C4-2B (cell line): Measurements from ENCODE around the gene B4GALT5.
"Not testable (repeated sequence)": the region's sequence is repeated elsewhere in the genome, so short reads cannot be mapped to it uniquely, and the experiment has no call there.

ENCODE experiments used
- H3K27ac ChIP-seq: fragments of 450-650 bp; 2 replicates; pipeline ENCODE4 v1.5.1; 2017
- ZFX ChIP-seq: fragments of 450-650 bp; IDR thresholded peaks from 2 replicates; pipeline ENCODE4 v1.6.1; 2017
- TF ChIP-seq, protein P1 (sequence below): fragments of 450-650 bp; conservative IDR thresholded peaks from 2 replicates; pipeline ENCODE4 v1.5.1; 2017; ENCODE audit warnings: mild to moderate bottlenecking

Gene B4GALT5, protein sequence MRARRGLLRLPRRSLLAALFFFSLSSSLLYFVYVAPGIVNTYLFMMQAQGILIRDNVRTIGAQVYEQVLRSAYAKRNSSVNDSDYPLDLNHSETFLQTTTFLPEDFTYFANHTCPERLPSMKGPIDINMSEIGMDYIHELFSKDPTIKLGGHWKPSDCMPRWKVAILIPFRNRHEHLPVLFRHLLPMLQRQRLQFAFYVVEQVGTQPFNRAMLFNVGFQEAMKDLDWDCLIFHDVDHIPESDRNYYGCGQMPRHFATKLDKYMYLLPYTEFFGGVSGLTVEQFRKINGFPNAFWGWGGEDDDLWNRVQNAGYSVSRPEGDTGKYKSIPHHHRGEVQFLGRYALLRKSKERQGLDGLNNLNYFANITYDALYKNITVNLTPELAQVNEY

DNA sequence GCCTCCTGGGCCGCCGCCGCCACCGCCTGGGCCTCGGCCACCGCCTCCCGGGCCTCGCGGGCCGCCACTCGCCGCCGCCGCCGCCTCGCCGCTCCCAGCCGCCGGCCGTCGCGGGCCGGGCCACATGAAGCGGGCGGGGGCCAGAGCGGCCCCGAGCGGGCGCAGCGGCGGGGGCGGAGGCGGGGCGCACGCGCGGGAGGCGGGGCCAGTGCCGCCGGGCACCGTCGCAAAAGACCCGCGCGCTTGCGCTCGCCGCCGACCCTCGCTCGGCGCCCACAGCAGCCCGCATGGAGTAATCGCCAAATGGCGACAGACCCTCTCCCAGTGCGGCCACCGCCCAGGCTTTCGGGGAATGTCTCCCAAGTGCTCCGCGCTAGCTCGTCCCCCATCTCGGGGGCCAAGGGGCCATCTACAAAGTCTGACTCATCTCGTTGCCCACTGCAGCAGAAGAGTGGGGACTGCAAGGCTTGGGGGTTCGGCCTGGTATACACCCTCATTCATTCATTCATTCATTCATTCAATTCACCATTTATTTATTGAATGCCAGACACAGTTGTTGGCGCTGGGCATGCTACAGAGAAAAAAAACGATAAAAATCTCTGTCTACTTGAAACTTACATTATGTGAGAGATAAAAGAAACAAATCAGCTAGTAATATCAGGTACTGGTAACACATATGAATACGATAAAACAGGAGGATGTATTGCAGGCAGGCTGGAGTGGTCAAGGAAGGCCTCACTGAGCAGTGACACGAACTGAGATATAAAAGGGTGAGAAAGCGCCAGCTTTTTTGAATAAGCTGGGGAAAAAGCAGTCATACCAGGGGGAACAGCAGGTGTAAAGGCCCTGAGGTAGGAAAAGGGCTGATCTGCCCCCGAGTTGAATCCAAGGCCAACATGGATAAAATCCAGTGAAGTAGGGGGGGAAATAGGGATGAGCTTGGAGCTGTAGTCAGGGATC lies at the start of gene B4GALT5:
Gene B4GALT5 (minus strand): TSS at position 126 of the 960 bp plus-strand sequence. CDS start 188 bp downstream, outside the sequence.
- peak; percentile 69; the same call in 1 of the 2 replicates for TF ChIP-seq ZFX
- TF ChIP-seq, protein P1, sequence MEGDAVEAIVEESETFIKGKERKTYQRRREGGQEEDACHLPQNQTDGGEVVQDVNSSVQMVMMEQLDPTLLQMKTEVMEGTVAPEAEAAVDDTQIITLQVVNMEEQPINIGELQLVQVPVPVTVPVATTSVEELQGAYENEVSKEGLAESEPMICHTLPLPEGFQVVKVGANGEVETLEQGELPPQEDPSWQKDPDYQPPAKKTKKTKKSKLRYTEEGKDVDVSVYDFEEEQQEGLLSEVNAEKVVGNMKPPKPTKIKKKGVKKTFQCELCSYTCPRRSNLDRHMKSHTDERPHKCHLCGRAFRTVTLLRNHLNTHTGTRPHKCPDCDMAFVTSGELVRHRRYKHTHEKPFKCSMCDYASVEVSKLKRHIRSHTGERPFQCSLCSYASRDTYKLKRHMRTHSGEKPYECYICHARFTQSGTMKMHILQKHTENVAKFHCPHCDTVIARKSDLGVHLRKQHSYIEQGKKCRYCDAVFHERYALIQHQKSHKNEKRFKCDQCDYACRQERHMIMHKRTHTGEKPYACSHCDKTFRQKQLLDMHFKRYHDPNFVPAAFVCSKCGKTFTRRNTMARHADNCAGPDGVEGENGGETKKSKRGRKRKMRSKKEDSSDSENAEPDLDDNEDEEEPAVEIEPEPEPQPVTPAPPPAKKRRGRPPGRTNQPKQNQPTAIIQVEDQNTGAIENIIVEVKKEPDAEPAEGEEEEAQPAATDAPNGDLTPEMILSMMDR, result no peak
- H3K27ac ChIP-seq, result peak within 1 kb of the TSS; percentile 73

GRCh38 chr20:49762940-49763766 lies 49.5 kb upstream of the B4GALT5 start:
- no peak overlapping the region for H3K27ac ChIP-seq
- no peak for TF ChIP-seq ZFX
- TF ChIP-seq, protein P1, result no peak

DNA sequence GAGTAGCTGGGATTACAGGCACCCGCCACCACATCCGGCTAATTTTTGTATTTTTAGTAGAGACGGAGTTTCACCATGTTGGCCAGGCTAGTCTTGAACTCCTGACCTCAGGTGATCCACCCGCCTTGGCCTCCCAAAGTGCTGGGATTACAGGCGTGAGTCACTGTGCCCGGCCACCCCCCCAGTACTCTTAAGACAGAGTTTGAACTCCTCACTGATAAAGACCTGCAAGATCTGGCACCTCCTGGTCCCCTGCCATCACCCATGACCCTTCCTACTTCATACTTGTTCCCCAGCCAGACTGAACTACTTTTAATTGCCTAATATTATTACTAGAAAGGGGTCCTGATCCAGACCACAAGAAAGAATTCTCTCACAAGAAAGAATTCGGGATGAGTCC lies 48.2 kb upstream of the B4GALT5 start:
- H3K27ac ChIP-seq, result not testable (repeated sequence)

DNA sequence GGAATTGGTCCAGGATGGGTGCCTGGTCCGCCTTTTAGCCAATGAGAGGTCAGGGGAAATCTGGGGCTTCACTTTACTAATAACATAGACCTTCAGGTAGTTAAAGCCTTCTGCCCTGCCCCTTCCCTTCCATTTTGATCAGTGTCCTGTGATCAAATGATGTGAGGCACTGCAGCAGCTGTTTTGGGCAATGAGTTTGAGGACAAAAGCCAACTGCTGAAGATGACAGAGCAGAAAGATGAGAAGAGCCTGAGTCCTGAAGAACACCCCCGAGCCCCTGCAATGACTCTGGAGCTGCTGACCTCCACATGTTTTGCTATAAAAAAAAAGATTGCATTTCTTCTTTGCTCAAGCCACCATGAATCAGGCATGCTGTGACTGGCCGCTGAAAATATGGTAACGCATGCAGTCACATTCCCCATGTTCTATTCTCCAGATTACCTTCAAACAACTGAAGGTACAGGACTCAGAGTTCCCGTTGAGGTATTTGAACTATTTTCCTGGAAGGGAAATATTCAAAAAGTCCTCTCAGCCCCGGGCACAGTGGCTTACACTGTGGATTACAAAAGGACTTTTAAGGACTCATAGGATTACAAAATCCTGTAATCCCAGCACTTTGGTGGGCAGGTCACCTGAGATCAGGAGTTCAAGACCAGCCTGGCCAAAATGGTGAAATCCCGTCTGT lies 45.7 kb upstream of the B4GALT5 start:
- TF ChIP-seq, protein P1, result no peak
- no peak for TF ChIP-seq ZFX

DNA sequence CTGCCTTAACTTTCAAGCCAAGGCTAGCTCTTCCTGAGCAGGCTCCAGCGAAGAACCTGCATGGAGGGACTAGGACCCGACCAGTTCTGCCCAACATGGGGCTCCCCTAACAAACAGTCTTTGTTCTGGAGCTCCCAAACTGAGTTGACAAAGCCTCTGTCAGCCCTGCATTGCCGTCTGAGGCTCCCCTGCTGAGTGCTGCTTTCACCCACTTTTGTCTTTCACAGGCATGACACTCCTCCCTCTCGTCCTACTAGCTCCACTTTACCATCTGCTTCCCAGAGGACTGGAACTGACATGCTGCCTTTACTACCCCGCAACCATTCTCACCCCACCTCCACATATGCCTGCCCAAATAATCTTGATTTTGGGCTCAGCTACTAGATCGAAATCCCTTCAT lies 45.1 kb upstream of the B4GALT5 start:
- TF ChIP-seq, protein P1, result no peak
- TF ChIP-seq ZFX, result no peak
- no peak overlapping the region for H3K27ac ChIP-seq

More for the DNA sequence above, 45.7 kb upstream of the B4GALT5 start:
- H3K27ac ChIP-seq, result no peak overlapping the region

- H3K27ac ChIP-seq, result no peak overlapping the region
- TF ChIP-seq, protein P1, result no peak
- TF ChIP-seq ZFX, result no peak
Measured at GRCh38 chr20:49757597-49757996, 43.9 kb upstream of the B4GALT5 start.

DNA sequence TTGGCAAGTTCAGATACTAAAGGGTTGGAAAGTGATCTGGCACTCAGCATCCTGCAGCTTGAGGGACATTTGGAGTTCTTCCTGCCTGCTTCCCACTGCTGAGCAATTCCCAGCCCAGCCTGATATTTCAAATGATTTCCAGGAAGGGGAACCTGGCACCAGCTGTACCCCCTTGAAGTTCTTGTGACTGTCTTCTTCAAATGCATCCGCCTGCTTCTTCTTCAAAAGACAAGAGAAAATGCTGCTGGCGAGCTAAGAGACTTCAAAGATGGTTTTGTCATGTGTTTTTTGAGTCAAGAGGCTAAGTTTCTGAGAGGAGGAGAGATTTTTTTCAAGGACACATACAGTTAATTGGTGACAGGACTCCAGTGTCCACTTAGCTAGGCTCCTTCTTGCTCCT lies 42.6 kb upstream of the B4GALT5 start:
- no peak overlapping the region for H3K27ac ChIP-seq
- no peak for TF ChIP-seq ZFX
- TF ChIP-seq, protein P1, result no peak
